CD4-positive, alpha-beta T cell treated with Interleukin-4 for 1 hour (primary cell): ENCODE data around the gene TMEM132C.
"Not testable (repeated sequence)": the region's sequence is repeated elsewhere in the genome, so short reads cannot be mapped to it uniquely, and the experiment has no call there.

Source experiments
- DNase-seq, 2 donors: peaks; one replicate each; pipeline ENCODE4 v3.0.0-alpha.2; 2020 to 2022

Gene TMEM132C

DNA sequence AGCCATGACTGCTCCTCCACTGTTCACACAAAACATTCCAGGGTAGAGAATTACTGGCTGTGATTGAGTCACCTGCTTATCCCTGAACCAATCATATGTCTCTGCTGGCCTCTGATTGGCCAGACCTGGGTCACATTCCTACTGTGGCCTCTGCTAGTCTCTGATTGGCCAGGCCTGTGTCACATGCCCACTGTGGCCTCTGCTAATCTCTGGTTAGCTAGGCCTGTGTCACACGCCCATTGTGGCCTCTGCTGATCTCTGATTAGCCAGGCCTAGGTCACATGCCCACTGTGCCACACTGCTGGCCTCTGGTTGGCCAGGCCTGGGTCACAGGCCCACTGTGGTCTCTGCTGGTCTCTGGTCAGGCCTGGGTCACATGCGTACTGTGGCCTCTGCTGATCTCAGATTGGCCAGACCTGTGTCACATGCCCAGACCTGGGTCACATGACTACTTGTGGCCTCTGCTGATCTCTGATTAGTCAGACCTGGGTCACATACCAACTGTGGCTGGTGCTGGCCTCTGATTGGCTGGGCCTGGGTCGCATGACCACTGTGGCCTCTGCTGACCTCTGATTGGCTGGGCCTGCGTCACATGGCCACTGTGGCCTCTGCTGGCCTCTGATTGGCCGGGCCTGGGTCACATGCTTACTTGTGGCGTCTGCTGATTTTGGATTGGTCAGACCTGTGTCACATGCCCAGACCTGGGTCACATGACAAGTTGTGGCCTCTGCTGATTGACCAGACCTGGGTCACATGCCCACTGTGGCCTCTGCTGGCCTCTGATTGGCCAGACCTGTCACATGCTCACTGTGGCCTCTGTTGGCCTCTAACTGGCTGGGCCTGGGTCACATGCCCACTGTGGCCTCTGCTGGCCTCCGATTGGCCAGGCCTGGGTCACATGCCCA lies 305.2 kb downstream of the TMEM132C start:
- DNase-seq, result no peak

DNA sequence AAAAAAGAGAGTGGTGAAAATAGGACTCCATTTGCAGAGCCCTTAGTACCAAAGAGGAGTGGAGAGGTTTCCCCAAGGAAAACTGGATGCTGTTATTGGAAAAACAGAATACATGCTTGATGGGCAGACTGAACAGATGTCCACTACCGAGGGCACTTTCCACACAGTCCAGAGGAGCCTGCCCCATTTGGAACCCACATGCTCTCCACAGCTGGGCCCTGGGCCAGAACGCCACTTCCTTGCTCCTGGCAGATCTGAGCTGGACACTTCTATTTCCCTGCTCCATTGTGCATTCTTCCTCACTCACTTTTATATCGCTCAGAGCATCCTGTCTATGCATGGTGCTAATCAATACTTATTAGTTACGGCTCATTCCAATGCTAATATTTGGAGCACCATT lies 306.9 kb downstream of the TMEM132C start:
- DNase-seq, result no peak

DNA sequence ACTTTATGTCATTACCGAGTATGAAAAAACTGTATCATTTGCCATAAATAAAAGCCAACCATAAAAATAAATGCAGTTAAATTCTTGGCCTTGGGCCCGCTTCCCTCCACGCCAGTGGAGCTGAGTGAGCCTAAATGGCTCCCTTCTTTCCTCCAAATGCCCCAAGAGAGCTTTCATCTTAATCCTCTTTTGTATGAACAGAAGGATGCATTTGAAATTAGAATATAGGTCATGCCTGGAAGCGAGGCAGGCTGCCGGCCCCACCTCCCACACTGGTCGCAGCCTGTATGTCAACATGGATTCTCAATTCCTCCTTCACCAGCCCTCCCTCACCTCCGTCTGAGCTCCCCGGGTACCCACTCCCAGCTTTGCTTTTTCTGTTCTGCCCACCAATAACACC lies 311.1 kb downstream of the TMEM132C start:
- DNase-seq, result no peak

DNA sequence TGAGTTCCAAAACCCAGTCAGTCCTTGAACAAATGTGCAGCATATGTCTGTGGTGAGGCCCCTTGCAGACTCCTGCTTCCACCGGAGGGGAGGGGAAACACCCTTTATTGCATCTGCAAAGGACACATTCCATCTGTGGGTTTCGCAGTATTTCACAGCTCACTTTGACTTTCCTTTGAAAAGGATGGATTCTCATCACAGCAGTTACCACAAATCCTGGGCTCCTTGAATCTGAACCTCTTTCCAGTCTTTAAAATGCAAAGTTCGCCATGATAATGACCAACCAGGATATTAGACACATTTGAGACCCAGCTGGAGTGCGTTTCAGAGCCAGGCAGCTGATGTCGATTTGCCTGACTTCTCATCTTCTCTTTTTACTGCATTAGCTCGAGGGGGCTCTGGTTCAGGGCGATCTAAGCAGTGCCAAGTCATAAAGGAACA lies 314.4 kb downstream of the TMEM132C start:
- DNase-seq, result no peak

DNA sequence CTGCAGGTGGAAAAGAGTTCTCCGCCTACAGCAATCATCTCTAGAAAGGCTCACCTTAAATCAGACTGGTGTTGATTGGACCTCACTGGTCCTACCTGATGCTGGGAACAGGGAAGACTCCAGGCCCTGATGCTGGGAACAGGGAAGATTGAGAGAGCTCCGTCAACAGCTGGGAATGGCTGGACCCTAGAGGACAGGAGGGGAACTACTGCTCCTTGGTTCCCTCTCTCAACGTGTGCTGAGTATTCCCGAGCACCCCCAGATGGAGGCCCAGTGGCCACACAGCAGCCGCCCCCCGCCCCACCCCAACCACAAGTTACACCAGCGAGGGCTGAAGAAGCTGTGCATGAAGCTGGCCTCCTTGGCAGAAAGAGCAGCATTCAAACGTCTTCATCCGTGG lies 316.5 kb downstream of the TMEM132C start:
- no peak for DNase-seq

DNA sequence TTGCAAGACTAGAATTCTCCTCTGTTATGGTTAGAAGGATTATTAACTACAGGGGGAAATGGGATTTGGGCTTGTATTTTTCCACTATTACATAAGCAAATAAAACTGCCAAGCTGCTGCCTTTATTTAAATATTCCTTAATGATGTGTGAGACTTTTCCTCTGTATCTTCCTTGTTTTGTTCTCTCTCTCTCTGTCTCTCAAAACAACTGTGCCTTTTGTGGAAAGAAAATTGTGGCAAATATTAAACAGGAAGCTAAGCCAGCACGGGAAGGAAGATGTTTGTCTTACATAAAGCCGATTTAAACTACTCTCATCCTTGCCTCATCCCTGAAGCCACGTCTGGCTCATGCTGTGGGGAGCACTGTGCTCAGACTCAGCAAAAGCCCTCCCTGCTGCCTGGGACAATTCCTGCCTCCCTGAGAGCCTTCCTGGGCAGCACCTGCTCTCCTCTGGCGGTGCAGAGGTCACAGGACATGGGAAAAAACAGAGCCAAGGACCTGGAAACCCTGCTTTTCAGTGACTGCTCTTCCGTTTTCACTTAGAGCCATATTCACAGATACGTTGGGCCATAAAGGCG lies 319.6 kb downstream of the TMEM132C start:
- no peak for DNase-seq

DNA sequence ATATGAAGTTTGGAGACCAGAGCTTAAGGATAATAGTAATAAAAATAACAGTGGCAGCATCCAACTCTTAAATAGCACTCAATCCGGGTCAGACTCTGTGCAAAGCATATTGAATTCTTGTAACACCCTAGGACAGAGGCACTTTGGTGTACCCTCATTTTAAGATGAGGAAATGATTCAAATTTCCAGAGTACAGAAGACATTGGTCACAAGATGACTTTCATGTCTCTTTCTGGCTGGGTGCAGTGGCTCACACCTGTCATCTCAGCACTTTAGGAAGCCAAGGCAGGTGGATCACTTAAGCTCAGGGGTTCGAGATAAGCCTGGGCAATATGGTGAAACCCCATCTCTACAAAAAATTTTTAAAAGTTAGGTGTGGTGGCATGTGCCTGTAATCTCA lies 320.9 kb downstream of the TMEM132C start:
- DNase-seq, result no peak

DNA sequence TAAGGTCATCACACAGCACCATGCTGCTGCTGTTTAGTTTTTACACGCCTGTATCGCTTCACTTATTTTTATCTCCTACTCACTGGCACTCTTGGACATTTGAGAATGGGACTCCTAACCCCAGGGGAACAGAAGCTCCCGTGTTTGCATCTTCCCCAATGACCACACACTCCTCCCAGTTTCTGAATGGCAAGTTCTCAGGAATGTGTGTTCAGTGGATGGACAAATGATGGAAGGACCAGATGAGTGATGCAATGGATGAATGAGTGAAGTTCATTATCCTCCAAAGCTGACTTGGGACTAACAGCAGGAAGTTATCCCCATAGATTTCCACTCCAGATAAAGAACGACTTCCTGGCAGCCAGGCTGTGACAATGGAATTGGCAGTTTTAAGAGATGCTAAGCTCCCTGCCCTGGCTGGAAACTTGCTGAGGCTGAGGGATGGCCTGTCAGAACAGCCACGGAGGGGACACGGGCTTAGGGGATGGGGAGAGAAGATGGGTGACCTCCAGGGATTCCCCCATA lies 325.3 kb downstream of the TMEM132C start:
- DNase-seq, result no peak

DNA sequence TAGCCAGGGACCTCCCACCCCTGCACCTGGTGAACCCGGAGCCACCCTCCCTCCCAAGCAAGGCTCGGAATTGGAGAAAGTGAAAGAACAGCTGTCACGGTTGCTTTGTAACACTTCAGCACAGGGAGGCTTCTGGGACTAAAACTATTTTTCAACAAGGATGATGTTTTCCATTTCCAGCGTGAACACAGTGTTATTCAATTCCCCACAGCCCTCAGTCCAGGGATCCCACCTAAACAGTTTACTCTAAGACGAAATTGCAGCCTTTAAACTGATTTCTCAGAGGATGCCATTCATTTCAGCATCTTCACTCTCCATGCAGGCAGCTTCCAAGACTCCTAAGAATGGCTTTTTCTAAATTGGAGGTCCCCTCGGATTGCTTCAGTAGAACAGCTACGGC lies 327.6 kb downstream of the TMEM132C start:
- no peak for DNase-seq

DNA sequence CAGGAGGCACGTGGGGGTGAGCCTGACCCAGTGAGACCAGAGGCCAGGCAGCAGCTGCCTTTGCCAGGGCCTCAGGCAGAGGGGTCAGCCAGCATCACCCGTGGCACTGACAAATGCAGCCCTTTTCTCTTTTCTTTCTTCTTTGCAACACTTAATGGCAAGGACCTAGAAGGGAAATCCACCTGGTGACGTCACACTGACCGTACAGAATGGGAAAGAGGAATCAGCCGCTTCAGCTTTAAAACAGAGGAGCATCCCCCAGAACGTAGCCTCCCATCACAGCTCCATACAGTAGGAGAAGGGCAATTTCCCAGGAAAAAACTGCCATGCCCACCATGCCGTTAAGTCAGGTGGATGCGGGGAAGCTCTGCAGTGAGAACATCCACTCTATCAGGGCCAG lies 328.6 kb downstream of the TMEM132C start:
- no peak for DNase-seq

DNA sequence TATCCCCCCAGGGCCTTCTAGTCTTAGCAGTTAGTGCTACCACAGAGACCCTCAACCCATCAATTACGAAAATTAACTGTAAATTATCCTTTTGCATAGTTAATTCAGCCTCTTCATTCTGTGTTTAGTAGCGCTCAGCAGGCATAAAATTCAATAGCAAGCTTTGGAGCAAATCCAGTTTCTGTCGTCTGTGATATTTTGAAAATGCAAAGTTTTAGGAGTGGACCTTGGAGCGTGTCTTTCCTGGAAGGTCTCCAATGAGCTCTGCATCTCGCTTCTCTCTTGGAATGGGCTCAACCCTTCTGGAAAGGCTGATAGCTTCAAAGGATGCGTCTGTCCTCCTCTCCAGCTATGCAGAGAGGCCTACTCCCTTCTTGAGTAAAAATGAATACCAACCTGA lies 333.9 kb downstream of the TMEM132C start:
- no peak for DNase-seq

DNA sequence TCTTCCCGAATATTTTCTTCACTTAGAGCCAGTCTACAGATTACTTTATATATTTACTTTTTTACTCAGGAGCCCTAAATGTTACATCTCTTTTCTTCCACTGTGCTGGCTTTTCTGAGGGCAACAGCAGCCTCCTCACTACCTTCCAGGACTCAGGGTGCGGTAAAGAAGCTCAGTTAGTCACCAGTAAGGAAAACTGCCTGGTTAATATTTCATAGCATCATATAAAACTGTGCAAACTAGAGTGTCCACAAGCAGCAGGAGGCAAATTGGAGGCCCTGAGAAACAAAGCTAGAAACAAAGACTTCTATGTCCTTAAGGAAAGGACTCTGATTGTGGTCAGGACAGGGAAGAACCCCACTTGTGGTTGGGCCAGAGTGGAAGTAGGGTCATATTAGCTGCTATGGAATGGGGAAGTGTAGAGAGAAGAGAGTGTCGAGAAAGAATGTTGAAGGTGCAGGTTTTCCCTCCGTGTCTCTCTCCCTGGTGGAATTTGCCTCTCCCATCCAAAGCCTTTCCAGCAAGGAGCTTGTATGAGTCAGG lies 336.7 kb downstream of the TMEM132C start:
- no peak for DNase-seq

DNA sequence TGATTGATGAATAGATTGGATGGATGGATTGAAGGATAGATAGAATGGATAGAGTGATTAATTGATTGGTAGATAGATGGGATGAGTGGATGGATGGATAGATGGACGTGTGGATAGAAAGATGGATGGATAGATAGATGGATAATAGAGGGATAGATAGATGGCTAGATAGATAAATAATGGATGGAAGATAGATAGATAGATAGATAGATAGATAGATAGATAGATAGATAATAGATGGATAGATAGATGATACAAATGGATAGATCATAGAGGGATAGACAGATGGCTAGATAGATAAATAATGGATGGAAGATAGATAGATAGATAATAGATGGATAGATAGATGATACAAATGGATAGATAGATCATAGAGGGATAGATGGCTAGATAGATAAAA lies 337.2 kb downstream of the TMEM132C start:
- DNase-seq, result not testable (repeated sequence)

DNA sequence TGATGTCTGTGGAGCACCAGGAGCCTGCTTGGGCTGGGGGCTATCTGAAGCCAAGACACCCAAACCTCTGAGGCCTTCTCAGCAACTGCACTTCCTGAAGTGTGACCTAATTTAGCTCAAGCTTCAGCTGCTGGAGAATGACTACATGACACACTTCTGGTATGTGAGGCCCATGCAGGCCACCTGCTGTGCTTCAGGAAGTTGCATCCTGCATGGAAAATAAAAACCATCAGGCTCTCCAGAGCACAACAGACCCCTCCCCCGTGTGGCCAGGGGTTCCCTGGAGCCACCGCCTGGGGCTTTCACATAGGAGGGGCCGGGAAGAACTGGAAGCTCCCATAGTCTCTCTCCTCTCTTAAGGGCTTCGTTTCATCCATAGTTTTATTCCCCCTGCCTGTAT lies 339.1 kb downstream of the TMEM132C start:
- DNase-seq, result no peak

DNA sequence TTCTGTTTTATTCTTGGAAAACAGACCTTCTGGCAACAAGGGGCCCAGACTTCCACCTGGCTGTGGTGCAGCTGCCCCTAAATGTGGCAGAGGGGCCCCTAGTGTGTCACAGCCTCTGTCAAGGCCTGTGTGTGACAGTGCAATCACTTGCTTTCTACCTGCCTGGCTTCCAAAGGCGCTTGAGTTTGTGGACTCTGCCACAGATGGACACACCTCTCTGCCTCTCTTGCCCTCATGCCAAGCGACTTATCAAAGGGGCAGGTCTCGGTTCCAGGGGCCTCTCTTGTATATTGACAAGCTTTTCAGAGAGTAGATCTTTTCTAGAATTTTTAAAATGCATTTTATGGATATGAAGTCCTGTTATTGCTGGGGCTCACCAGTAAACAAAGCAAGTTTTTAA lies 339.6 kb downstream of the TMEM132C start:
- no peak for DNase-seq

DNA sequence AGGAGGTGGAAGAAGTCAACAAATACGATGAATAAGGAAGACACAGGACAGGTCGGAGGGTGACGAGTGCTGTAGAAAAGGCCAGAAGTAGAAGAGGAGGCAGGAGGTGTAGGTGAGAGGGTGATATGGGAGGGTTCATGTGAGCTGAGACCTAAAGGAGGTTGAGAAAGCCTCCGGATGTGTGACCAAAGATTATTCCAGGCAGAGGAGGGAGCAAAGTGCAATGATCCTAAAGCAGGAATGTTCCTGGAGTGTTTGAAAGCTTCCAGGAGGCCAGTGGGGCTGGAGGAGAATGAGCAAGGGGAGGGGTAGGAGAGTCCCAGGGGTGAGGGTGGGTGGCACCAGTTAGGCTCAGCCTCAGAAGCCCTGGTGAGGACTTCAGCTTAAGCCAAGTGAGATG lies 340.0 kb downstream of the TMEM132C start:
- DNase-seq, result no peak

DNA sequence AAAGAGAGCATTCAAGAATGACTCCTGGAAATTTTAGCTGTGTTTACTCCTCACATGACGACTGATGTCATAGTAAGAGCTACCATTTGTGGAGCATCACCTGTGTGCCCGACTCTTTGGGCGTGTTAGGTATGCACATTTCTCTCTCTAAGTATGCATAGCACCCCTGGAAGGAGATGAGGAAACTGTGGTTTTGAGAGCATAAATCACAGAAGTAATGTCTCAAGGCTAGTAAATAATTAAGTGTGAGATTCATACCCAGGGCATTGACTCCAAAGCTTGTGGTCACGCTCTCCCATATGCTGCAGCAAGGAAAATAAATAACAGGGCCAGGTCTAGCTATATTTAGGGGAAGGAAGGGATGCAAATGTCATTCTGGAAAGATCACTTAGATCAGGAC lies 340.7 kb downstream of the TMEM132C start:
- DNase-seq, result no peak

DNA sequence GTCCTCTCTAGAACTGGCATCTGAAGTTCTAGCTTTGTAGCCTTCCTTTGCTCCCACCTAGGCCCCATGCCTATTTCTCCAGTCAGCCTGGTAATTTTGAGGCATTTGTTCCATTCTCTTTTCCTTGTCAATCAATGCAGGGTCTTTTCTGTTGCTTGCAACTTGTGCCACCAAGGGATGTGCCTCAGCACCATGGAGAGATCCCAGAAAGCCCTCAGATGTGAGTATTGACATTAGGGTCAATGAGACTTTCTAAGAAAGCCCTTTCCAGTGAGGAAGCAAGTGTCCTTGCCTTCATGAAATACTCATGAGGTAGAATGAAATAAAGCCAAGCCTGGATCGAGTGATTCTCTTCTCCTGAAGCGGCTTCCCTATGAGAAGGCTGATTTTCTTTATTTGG lies 342.9 kb downstream of the TMEM132C start:
- DNase-seq, result no peak

DNA sequence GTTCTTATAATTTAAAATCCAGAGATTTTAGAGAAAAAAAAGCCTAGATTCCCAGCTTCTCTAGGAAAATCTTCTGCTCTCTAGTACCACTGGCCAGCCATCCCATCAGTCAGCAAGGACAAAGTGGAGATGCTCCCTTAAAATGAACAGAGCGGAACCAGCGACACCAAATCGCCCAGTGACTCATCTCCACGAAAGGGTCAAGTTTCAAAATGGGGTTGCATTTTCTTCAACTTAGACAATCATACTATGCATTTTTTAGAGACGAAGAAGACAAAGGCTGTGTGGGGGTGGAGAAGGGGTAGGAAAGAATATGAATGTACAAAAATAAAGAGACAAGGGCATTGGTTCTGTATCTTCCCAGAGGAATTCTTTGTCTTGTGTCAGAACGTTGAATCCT lies 344.8 kb downstream of the TMEM132C start:
- no peak for DNase-seq

DNA sequence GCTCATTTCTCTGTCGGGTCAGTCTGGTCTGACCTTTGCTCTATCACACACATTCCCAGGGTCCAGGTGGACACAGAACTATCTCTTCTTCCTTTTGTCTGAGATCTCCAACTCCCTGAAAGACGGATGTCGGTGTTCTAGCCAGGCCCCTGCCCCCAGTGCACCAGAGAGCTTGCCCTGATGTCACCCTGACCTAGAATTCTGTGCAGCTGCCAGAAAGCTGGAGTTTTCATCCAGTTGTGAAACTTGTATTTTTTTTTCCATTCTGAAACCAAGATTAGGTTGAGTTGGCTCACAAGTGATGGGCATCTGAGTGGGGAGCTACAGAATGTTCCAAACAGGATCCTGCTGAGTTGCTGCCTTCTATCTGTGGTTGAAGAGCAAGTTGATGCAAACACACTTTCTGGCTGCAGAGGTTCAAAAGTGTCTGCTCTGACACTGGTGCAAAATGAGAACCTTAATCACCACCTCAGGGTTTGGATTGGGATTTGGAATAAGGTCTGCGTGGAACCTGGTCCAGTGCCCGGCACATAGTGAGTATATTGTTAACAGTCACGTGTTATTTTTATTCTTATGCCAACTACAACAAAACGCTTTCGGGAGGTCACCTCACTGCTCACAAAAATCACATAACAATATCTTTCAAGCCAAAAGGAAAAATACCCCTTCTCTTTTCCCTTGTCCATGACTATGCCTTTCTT lies 345.3 kb downstream of the TMEM132C start:
- no peak for DNase-seq

DNA sequence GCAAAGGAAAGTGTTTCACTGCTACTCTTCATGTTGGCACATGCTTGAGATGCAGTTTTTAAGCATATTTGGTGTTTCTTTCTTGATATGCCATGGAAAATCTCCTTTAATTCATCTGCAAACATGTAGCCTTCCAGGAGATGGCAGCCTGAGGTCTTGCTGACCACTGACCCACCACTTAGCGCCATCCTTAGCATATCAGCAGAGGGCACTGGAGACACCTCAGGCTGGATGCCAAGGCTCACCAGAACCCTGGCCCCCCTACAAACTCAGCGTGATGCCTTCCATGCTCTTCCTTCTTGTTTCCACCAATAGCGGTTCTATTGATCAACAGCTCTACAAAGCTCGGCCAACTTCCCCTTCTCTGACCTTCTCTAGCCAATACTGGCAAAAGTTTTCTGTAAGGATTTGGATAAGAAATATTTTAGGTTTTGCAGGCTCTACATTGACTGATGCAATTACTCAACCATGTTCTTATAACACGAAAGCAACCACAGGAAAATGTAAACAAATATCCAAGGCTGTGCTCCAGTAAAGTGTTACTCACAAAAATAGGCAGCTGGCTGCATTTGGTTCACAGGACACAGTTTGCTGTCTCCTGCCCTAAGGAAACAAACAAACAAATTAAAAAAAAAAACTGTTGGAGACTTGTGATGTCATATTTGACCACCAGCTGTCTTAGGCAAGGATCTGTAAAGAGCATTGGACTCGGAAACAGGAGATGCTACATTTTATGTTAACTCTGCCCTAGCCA lies 347.0 kb downstream of the TMEM132C start:
- DNase-seq, result no peak

DNA sequence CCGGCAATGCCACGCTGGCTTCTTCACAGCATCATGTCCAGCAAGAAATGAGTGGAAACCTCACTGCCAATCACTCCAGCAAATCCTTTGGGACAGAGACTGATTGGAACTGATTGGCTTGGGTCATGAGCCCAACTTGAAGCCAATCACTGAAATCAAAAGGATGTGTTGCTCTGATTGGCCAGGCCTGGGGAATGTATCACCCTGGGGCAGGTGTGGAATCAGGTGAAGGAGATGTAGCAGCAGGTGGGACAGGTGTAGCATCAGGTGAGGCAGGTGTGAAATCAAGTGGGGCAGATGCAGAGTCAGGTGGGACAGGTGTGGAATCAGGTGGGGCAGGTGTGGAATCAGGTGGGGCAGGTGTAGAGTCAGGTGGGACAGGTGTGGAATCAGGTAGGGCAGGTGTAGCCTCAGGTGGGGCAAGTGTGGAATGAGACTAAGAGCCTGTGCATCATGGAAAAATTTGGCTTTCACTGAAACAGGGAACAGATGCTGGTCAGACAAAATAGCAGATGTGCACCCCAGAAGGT lies 350.4 kb downstream of the TMEM132C start:
- no peak for DNase-seq
